IMR-90 (cell line): ENCODE measurements around the gene ZNF750. TPM values are rescaled to one million over a fixed set of nuclear protein-coding genes. Genes with fewer than 3 reads are reported as not detected.

Experiments used
- ATAC-seq: fragments of 200-7000 bp; cut with Tn5 transposase; 2 replicates; pipeline ENCODE4 v1.9.1; 2020; ENCODE audit warnings: low read depth, mild to moderate bottlenecking, moderate library complexity
- BruUV-seq: library from RNA; stranded (reverse); fragments of 400-500 nt; replicated peaks from 2 replicates; lab custom pipeline; 2021; lab: Mats Ljungman, UMichigan
- CTCF ChIA-PET: fragments of 300-600 bp; formaldehyde crosslinking; extraction: SDS; loops from one replicate; lab custom pipeline; 2021; ENCODE audit warnings: antibody characterized with exemption; lab: Yijun Ruan, JAX
- POLR2A ChIA-PET: fragments of 300-600 bp; sonication (Branson Sonifier 250); formaldehyde crosslinking; loops from one replicate; lab custom pipeline; 2022; ENCODE audit warnings: antibody characterized with exemption; ENCODE audit not compliant: unreplicated experiment; lab: Charles Lee
- DNase-seq: peaks from one replicate; pipeline ENCODE4 v3.0.0; 2013
- H2AFZ ChIP-seq: replicated peaks from 2 replicates; pipeline ENCODE3; 2013; ENCODE audit warnings: low read length, mild to moderate bottlenecking; ENCODE audit not compliant: poor library complexity
- H2AK5ac ChIP-seq: 2 replicates; pipeline ENCODE4 v1.6.1; 2013; ENCODE audit warnings: low read depth, low read length, inconsistent platforms
- H2AK9ac ChIP-seq: replicated peaks from 2 replicates; pipeline ENCODE3; 2013; ENCODE audit warnings: mild to moderate bottlenecking, low read depth, low read length, moderate library complexity; ENCODE audit not compliant: poor library complexity
- H2BK120ac ChIP-seq: 2 replicates; pipeline ENCODE4 v1.6.1; 2013; ENCODE audit warnings: low read depth, low read length, inconsistent platforms
- H2BK15ac ChIP-seq: 3 replicates; pipeline ENCODE4 v1.6.1; 2013; ENCODE audit warnings: low read depth, low read length, inconsistent platforms
- H2BK20ac ChIP-seq: 2 replicates; pipeline ENCODE4 v1.6.1; 2013; ENCODE audit warnings: low read depth, mild to moderate bottlenecking, inconsistent platforms, low read length, moderate library complexity
- H2BK5ac ChIP-seq: 2 replicates; pipeline ENCODE4 v1.6.1; 2013; ENCODE audit warnings: mild to moderate bottlenecking, low read depth, low read length, inconsistent platforms; ENCODE audit not compliant: poor library complexity, severe bottlenecking
- H3K14ac ChIP-seq: replicated peaks from 2 replicates; pipeline ENCODE4 v1.6.1; 2013; ENCODE audit warnings: low read depth, low read length, inconsistent platforms
- H3K18ac ChIP-seq: 2 replicates; pipeline ENCODE4 v1.6.1; 2013; ENCODE audit warnings: low read depth, low read length, control low read depth
- H3K23ac ChIP-seq: 2 replicates; pipeline ENCODE4 v1.6.1; 2013; ENCODE audit warnings: low read depth, low read length, inconsistent platforms
- H3K27ac ChIP-seq: 2 replicates; pipeline ENCODE4 v1.5.1; 2013; ENCODE audit warnings: mild to moderate bottlenecking, control low read depth, low read length; ENCODE audit not compliant: insufficient read depth
- H3K27me3 ChIP-seq: 2 replicates; pipeline ENCODE4 v1.6.1; 2013; ENCODE audit warnings: low read length; ENCODE audit not compliant: control insufficient read depth, insufficient read depth
- H3K36me3 ChIP-seq: 2 replicates; pipeline ENCODE4 v1.6.1; 2013; ENCODE audit warnings: low read length, mixed read lengths; ENCODE audit not compliant: control insufficient read depth, insufficient read depth
- H3K4ac ChIP-seq: 2 replicates; pipeline ENCODE4 v1.6.1; 2013; ENCODE audit warnings: low read depth, low read length, inconsistent platforms
- H3K4me1 ChIP-seq: 2 replicates; pipeline ENCODE4 v1.6.1; 2013; ENCODE audit warnings: low read length, mixed read lengths; ENCODE audit not compliant: control insufficient read depth, insufficient read depth
- H3K4me2 ChIP-seq: 2 replicates; pipeline ENCODE4 v1.6.1; 2013; ENCODE audit warnings: low read depth, mild to moderate bottlenecking, control low read depth, low read length, moderate library complexity
- H3K4me3 ChIP-seq: 2 replicates; pipeline ENCODE4 v1.5.1; 2013; ENCODE audit warnings: low read depth, mild to moderate bottlenecking, control low read depth, low read length, moderate library complexity; ENCODE audit not compliant: insufficient read depth
- H3K56ac ChIP-seq: 2 replicates; pipeline ENCODE4 v1.6.1; 2013; ENCODE audit warnings: low read length, inconsistent platforms; ENCODE audit not compliant: insufficient read depth; ENCODE audit errors: extremely low read depth
- H3K79me1 ChIP-seq, 2 experiments: 2 replicates each; pipeline ENCODE4 v1.6.1; 2013; ENCODE audit warnings: low read length in 2 of 2, inconsistent platforms in 1 of 2, low read depth in 1 of 2
- H3K9ac ChIP-seq: 2 replicates; pipeline ENCODE4 v1.6.1; 2013; ENCODE audit warnings: low read depth, low read length, control low read depth
- H3K9me1 ChIP-seq: 2 replicates; pipeline ENCODE4 v1.6.1; 2013; ENCODE audit warnings: low read length, inconsistent platforms; ENCODE audit not compliant: insufficient read depth
- H3K9me3 ChIP-seq: 2 replicates; pipeline ENCODE4 v1.6.1; 2013; ENCODE audit warnings: low read length; ENCODE audit not compliant: control insufficient read depth, insufficient read depth
- H4K20me1 ChIP-seq: 2 replicates; pipeline ENCODE4 v1.6.1; 2013; ENCODE audit warnings: low read length, inconsistent platforms; ENCODE audit not compliant: insufficient read depth
- H4K5ac ChIP-seq: 2 replicates; pipeline ENCODE4 v1.6.1; 2013; ENCODE audit warnings: mild to moderate bottlenecking, low read depth, low read length, control low read depth
- H4K8ac ChIP-seq, 2 experiments: 2 replicates each; pipeline ENCODE4 v1.6.1; 2013; ENCODE audit warnings: low read depth in 2 of 2, low read length in 2 of 2, control low read depth in 1 of 2, inconsistent platforms in 1 of 2
- H4K91ac ChIP-seq: 2 replicates; pipeline ENCODE4 v1.6.1; 2013; ENCODE audit warnings: low read depth, low read length, inconsistent platforms; ENCODE audit not compliant: insufficient read depth
- BHLHE40 ChIP-seq: fragments of 150-350 bp; IDR thresholded peaks from 2 replicates; pipeline ENCODE4 v1.6.1; 2016; ENCODE audit warnings: mild to moderate bottlenecking, low read depth, low read length
- CEBPB ChIP-seq: IDR thresholded peaks from 2 replicates; pipeline ENCODE4 v1.6.1; 2012; ENCODE audit warnings: low read depth, low read length, improper control_type of control experiment
- CHD1 ChIP-seq: IDR thresholded peaks from 2 replicates; pipeline ENCODE4 v1.6.1; 2012; ENCODE audit warnings: low read depth, low read length, improper control_type of control experiment
- FOS ChIP-seq: fragments of 150-350 bp; IDR thresholded peaks from 2 replicates; pipeline ENCODE4 v1.6.1; 2016; ENCODE audit warnings: low read depth, low read length
- MAFK ChIP-seq: IDR thresholded peaks from 2 replicates; pipeline ENCODE4 v1.6.1; 2012; ENCODE audit warnings: low read depth, low read length, improper control_type of control experiment
- MAZ ChIP-seq: IDR thresholded peaks from 2 replicates; pipeline ENCODE4 v1.6.1; 2012; ENCODE audit warnings: low read depth, mild to moderate bottlenecking, low read length, improper control_type of control experiment, moderate library complexity, borderline replicate concordance
- MXI1 ChIP-seq: IDR thresholded peaks from 2 replicates; pipeline ENCODE4 v1.6.1; 2012; ENCODE audit warnings: low read depth, mild to moderate bottlenecking, low read length, moderate library complexity, borderline replicate concordance
- POLR2A ChIP-seq: IDR thresholded peaks from 2 replicates; pipeline ENCODE4 v1.6.1; 2012; ENCODE audit warnings: mild to moderate bottlenecking, low read depth, low read length
- RAD21 ChIP-seq: IDR thresholded peaks from 2 replicates; pipeline ENCODE4 v1.6.1; 2012; ENCODE audit warnings: low read length, improper control_type of control experiment
- RCOR1 ChIP-seq: IDR thresholded peaks from 2 replicates; pipeline ENCODE4 v1.6.1; 2012; ENCODE audit warnings: mild to moderate bottlenecking, low read length, improper control_type of control experiment; ENCODE audit not compliant: insufficient replicate concordance
- RFX5 ChIP-seq: IDR thresholded peaks from 2 replicates; pipeline ENCODE4 v1.8.0; 2012; ENCODE audit warnings: low read depth, mild to moderate bottlenecking, low read length, moderate library complexity
- SMC3 ChIP-seq: fragments of 150-350 bp; IDR thresholded peaks from 2 replicates; pipeline ENCODE4 v1.6.1; 2016; ENCODE audit warnings: low read depth, mild to moderate bottlenecking, antibody characterized with exemption, low read length, moderate library complexity
- WGBS, 2 experiments: methylation state at CpG; one replicate each; pipeline versions ENCODE4 v1.1.5 to v1.1.7; 2013; ENCODE audit warnings: missing lambda C conversion rate in 2 of 2; ENCODE audit not compliant: insufficient read length in 1 of 2; ENCODE audit errors: extremely low coverage in 2 of 2; 5-methylcytosine and 5-hydroxymethylcytosine counted together
- dilution Hi-C: fragments of 300-500 bp; cut with HindIII; formaldehyde crosslinking; loops from one replicate; pipeline ENCODE4 v1.14.3; 2018; ENCODE audit warnings: low sequenced_read_pairs; ENCODE audit not compliant: unreplicated experiment
- in situ Hi-C: fragments of 300-500 bp; cut with MboI; formaldehyde crosslinking; loops from 3 replicates; pipeline ENCODE4 v1.14.3; 2019; ENCODE audit warnings: low sequenced_read_pairs, inconsistent platforms, mixed read lengths
- intact Hi-C: fragments of 100-400 bp; cut with micrococcal nuclease; formaldehyde crosslinking; loops from 2 replicates; pipeline ENCODE4 v1.10.0; 2022
- polyA plus RNA-seq, 3 experiments: library from polyadenylated mRNA; depleted of rRNA; stranded (reverse); fragments of >200 nt; gene quantifications; 2 replicates each; pipeline ENCODE4 v1.2.3, GENCODE V29; 2012; ENCODE audit warnings: low replicate concordance in 1 of 3
- total RNA-seq: library from RNA; depleted of rRNA; stranded (reverse); fragments of >200 nt; gene quantifications from 2 replicates; pipeline ENCODE4 v1.2.3, GENCODE V29; 2012
- TF ChIP-seq, protein P1 (sequence below): conservative IDR thresholded peaks from 2 replicates; pipeline ENCODE4 v1.5.1; 2012; ENCODE audit warnings: mild to moderate bottlenecking, low read depth, low read length, improper control_type of control experiment
- TF ChIP-seq, protein P2 (sequence below): fragments of 150-350 bp; IDR thresholded peaks from 2 replicates; pipeline ENCODE4 v1.6.1; 2017; ENCODE audit warnings: mild to moderate bottlenecking, antibody characterized with exemption, low read length, low read depth
- TF ChIP-seq, protein P3 (sequence below): fragments of 150-350 bp; IDR thresholded peaks from 2 replicates; pipeline ENCODE4 v1.6.1; 2016; ENCODE audit warnings: low read depth, mild to moderate bottlenecking, low read length, moderate library complexity, borderline replicate concordance

The ZNF750 gene
- total and polyA plus RNA-seq, 2 of the 4 experiments (the other 2 are of a cell fraction): not detected

DNA sequence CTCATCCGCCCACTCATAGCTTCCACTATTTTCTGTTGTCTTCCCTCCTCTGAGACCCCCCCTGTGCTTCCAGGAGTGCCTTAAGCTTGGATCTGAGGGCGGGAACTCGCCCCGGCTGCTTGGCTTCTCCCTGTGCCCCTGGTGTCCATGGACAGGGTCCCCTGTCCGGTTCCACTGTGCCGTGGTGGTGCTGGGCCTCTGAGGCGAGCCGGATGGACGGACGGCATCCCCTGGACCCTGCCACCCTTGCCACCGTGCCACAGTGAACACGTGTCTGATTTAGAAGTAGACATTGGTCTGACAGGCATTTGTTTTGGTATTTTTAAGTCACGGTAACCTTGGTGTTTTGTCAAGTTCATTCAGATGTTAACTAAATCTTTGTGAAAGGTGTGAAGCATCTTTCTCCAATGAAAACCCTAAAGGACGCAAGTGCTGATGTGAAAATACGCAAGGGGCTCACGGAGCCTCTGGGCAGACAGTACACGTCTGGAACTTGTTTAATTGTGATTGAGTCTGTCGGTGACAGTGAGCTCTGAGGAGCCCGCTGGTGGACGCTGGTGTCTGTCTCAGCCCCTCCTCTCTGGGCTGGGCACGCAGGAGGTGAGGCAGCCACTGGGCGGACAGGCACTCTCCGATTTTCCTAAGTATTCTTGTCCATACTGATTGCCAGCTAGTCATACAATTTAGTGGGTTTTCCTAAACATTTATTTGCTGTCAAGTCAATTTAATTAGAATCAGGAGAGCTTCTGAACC lies 26.3 kb downstream of the ZNF750 start:
- H2AK5ac ChIP-seq: no peak overlapping the region
- no peak overlapping the region for H2AFZ ChIP-seq
- H3K79me1 ChIP-seq: peaks cover 0 to 7% of the 10 kb centered on the region in 2 experiments; a peak in 2 of 4 replicates
- DNase-seq (no peak), ATAC-seq (no peak)
- no peak overlapping the region for H2BK5ac ChIP-seq
- no peak overlapping the region for H3K56ac ChIP-seq
- H4K5ac ChIP-seq: no peak overlapping the region
- intact Hi-C loops (no loop called here), in situ Hi-C loops (no loop called here), dilution Hi-C loops (no loop called here)
- H3K23ac ChIP-seq: no peak overlapping the region
- no peaks in the 10 kb centered on the region for H3K27me3 ChIP-seq
- H2BK120ac ChIP-seq: no peak overlapping the region
- H2AK9ac ChIP-seq: no peak overlapping the region
- BruUV-seq: no TSS peak
- H3K9me1 ChIP-seq: peaks cover 6% of the 10 kb centered on the region; the same call in 1 of the 2 replicates
- no peak overlapping the region for H3K4me3 ChIP-seq
- no peak overlapping the region for H3K9ac ChIP-seq
- no peak overlapping the region for H3K27ac ChIP-seq
- H4K91ac ChIP-seq: no peak overlapping the region
- 96% methylated on average over 8 of the region's 23 CpGs; no CpG with 5 or more reads in 1 of the 2 experiments for WGBS, 2 experiments
- H3K14ac ChIP-seq: no peak overlapping the region
- no peak overlapping the region for H2BK15ac ChIP-seq
- no peaks in the 10 kb centered on the region; the same call in none of the 2 replicates for H4K20me1 ChIP-seq
- H3K36me3 ChIP-seq: peaks cover 26% of the 10 kb centered on the region
- H3K4me1 ChIP-seq: no peaks in the 10 kb centered on the region
- H3K4ac ChIP-seq: no peak overlapping the region
- no peaks in the 10 kb centered on the region for H3K9me3 ChIP-seq
- ChIA-PET CTCF (interaction anchor here (0.7 kb wide), 1 partner anchor 39 kb away, joined by 3 read pairs; no protein-coding TSS in a partner anchor), POLR2A (no interaction called here)
- H4K8ac ChIP-seq: no peak overlapping the region
- no peak overlapping the region for H3K4me2 ChIP-seq
- no peak overlapping the region for H2BK20ac ChIP-seq
- H3K18ac ChIP-seq: no peak overlapping the region
- TF ChIP-seq RCOR1: no peak
- TF ChIP-seq FOS: no peak
- TF ChIP-seq RAD21: no peak
- TF ChIP-seq, protein P1, sequence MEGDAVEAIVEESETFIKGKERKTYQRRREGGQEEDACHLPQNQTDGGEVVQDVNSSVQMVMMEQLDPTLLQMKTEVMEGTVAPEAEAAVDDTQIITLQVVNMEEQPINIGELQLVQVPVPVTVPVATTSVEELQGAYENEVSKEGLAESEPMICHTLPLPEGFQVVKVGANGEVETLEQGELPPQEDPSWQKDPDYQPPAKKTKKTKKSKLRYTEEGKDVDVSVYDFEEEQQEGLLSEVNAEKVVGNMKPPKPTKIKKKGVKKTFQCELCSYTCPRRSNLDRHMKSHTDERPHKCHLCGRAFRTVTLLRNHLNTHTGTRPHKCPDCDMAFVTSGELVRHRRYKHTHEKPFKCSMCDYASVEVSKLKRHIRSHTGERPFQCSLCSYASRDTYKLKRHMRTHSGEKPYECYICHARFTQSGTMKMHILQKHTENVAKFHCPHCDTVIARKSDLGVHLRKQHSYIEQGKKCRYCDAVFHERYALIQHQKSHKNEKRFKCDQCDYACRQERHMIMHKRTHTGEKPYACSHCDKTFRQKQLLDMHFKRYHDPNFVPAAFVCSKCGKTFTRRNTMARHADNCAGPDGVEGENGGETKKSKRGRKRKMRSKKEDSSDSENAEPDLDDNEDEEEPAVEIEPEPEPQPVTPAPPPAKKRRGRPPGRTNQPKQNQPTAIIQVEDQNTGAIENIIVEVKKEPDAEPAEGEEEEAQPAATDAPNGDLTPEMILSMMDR: no peak
- TF ChIP-seq RFX5: no peak
- TF ChIP-seq, protein P2, sequence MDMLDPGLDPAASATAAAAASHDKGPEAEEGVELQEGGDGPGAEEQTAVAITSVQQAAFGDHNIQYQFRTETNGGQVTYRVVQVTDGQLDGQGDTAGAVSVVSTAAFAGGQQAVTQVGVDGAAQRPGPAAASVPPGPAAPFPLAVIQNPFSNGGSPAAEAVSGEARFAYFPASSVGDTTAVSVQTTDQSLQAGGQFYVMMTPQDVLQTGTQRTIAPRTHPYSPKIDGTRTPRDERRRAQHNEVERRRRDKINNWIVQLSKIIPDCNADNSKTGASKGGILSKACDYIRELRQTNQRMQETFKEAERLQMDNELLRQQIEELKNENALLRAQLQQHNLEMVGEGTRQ: no peak
- no peak for TF ChIP-seq CHD1
- no peak for TF ChIP-seq MAZ
- TF ChIP-seq MAFK: no peak
- no peak for TF ChIP-seq SMC3
- TF ChIP-seq BHLHE40: no peak
- TF ChIP-seq POLR2A: no peak
- TF ChIP-seq, protein P3, sequence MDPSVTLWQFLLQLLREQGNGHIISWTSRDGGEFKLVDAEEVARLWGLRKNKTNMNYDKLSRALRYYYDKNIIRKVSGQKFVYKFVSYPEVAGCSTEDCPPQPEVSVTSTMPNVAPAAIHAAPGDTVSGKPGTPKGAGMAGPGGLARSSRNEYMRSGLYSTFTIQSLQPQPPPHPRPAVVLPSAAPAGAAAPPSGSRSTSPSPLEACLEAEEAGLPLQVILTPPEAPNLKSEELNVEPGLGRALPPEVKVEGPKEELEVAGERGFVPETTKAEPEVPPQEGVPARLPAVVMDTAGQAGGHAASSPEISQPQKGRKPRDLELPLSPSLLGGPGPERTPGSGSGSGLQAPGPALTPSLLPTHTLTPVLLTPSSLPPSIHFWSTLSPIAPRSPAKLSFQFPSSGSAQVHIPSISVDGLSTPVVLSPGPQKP: no peak
- no peak for TF ChIP-seq MXI1
- TF ChIP-seq CEBPB: no peak
